ENCODE measurements around the gene ATR. TPM values are rescaled to one million over a fixed set of nuclear protein-coding genes. Genes with fewer than 3 reads are reported as not detected.

Gene ATR
- total RNA-seq: 10 to 100 TPM in 2 of 4 donors, 1 to 10 TPM in 2; 8.9 to 21.9 (median 10.0) TPM

DNA sequence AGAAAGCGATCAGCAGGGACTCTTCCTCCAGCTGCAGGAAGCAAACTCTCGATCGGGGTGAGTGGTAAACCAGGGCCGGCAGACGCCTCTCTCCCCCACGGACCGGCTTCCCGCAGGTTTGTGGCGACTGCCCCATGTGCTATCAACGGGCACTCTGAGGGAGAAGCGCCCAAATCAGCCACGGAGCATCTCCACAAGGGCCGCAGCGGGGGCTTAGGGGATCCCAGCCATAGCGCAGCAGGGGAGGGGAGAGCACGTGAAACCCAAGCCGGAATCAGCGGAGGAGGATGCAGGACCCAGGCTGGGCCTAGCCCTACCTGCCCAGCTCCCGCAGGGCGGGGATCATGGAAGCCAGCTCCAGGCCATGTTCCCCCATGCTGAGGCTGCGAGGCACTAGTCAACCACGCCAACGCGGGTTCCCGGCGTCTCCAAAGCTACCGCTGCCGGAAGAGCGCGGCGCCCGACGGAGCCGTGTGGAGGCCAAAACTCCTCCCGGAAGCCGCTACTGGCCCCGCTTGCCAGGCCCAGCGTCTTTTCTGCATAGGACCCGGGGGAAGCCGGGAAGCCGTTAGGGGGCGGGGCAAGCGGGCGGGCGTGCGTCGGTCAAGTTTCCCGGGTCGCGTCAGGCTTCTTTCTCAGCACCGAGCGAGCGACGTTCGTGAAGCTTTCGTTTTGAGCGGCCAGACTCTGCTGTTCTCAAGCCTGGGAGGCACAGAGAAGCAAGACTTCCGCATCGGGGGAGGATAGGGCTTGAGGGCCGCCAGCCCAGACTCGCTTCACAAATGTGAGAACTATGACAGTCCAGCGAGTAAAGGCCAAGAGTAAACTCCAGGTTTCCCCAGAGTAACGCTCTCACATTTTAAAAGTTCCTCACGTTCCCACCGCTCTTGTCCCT, at the start of gene ATR:
Gene ATR (minus strand): TSS at position 405 of the 895 bp plus-strand sequence. CDS start 29 bp downstream, at position 376.
- TF ChIP-seq CTCF (IDR thresholded peaks at IDR 0.05 in 4 of 5, conservative IDR thresholded peaks at IDR 0.05 in 1 of 5) (peak in 2 of 5 experiments; percentile 14 to 19), POLR2A (IDR thresholded peaks at IDR 0.05) (peak; percentile 45 to 70)
- H3K36me3 ChIP-seq: no peaks in the 10 kb centered on the region
- H3K9me3 ChIP-seq: no peaks in the 10 kb centered on the region
- in situ Hi-C loops (cut with MboI; ENCODE audit: low sequenced_read_pairs in 4 of 4) (loop anchor here in 1 of 4 donors (25.0 kb wide), 1 partner anchor 409 kb away; no protein-coding TSS in a partner anchor), intact Hi-C loops (cut with DNase I; ENCODE audit: low total_unique reads) (loop anchor here (1.0 to 5.0 kb wide), 4 partner anchors 18 to 424 kb away; partner anchors contain the start of genes PLS1, TRPC1, U2SURP and XRN1)
- ATAC-seq: peak; percentile 98 to 99
- DNase-seq: peak; percentile 95 to 96
- H3K27me3 ChIP-seq: no peaks in the 10 kb centered on the region
- peak within 1 kb of the TSS; percentile 86 to 91 (median 88) for H3K27ac ChIP-seq
- H3K4me3 ChIP-seq: peak within 1 kb of the TSS; percentile 76 to 98 (median 86)
- H3K4me1 ChIP-seq: peaks cover 14 to 19% of the 10 kb centered on the region in 2 donors

- H3K27me3 ChIP-seq: no peaks in the 10 kb centered on the region
- in situ Hi-C loops (cut with MboI; ENCODE audit: low sequenced_read_pairs in 4 of 4): no loop called here
- ATAC-seq (no peak), DNase-seq (no peak)
- H3K4me3 ChIP-seq: no peak overlapping the region
- intact Hi-C loops (cut with DNase I; ENCODE audit: low total_unique reads): no loop called here
- H3K36me3 ChIP-seq: no peaks in the 10 kb centered on the region
- H3K27ac ChIP-seq: no peak overlapping the region
- TF ChIP-seq CTCF (IDR thresholded peaks at IDR 0.05 in 4 of 5, conservative IDR thresholded peaks at IDR 0.05 in 1 of 5): no peak
- TF ChIP-seq POLR2A (IDR thresholded peaks at IDR 0.05): no peak
- H3K9me3 ChIP-seq: no peaks in the 10 kb centered on the region
- H3K4me1 ChIP-seq: peaks cover 0 to 8% of the 10 kb centered on the region in 2 donors
Observed at GRCh38 chr3:142626971-142627370, 48.4 kb upstream of the ATR start.

DNA sequence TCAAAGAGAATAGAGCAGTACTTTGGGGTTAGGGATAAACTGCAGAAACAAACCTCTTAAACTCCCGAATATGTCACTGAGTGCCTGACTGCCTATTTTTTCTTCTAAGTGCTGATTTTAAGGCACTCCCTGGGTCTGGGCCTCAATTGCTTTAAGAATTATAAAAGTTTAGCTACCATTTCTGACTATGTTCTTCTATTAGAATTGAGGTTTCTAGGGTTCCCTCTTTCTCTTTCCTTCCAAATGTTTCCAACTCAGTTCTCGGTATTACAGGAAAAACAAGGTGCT, 46.6 kb upstream of the ATR start:
- ATAC-seq: no peak
- intact Hi-C loops (cut with DNase I; ENCODE audit: low total_unique reads) (no loop called here), in situ Hi-C loops (cut with MboI; ENCODE audit: low sequenced_read_pairs in 4 of 4) (no loop called here)
- H3K4me1 ChIP-seq: peaks cover 0 to 8% of the 10 kb centered on the region in 2 donors
- no peak overlapping the region for H3K27ac ChIP-seq
- no peaks in the 10 kb centered on the region for H3K36me3 ChIP-seq
- no peak for TF ChIP-seq CTCF (IDR thresholded peaks at IDR 0.05 in 4 of 5, conservative IDR thresholded peaks at IDR 0.05 in 1 of 5)
- TF ChIP-seq POLR2A (IDR thresholded peaks at IDR 0.05): no peak
- DNase-seq: no peak
- no peaks in the 10 kb centered on the region for H3K27me3 ChIP-seq
- no peak overlapping the region for H3K4me3 ChIP-seq
- no peaks in the 10 kb centered on the region for H3K9me3 ChIP-seq

GRCh38 chr3:142624341-142625152, 46.0 kb upstream of the ATR start:
- ATAC-seq (no peak), DNase-seq (no peak)
- peaks cover 0 to 8% of the 10 kb centered on the region in 2 donors for H3K4me1 ChIP-seq
- in situ Hi-C loops (cut with MboI; ENCODE audit: low sequenced_read_pairs in 4 of 4) (no loop called here), intact Hi-C loops (cut with DNase I; ENCODE audit: low total_unique reads) (no loop called here)
- TF ChIP-seq POLR2A (IDR thresholded peaks at IDR 0.05) (no peak), CTCF (IDR thresholded peaks at IDR 0.05 in 4 of 5, conservative IDR thresholded peaks at IDR 0.05 in 1 of 5) (no peak)
- no peaks in the 10 kb centered on the region for H3K36me3 ChIP-seq
- no peaks in the 10 kb centered on the region for H3K27me3 ChIP-seq
- no peaks in the 10 kb centered on the region for H3K9me3 ChIP-seq
- H3K4me3 ChIP-seq: no peak overlapping the region
- H3K27ac ChIP-seq: no peak overlapping the region
